A673 (cell line): ENCODE measurements around the gene DDX51. TPM values are rescaled to one million over a fixed set of nuclear protein-coding genes. Genes with fewer than 3 reads are reported as not detected.
"Not testable (repeated sequence)": the region's sequence is repeated elsewhere in the genome, so short reads cannot be mapped to it uniquely, and the experiment has no call there.

ENCODE experiments used
- BruUV-seq: library from RNA; stranded (reverse); fragments of 400-500 nt; replicated peaks from 2 replicates; lab custom pipeline; 2021; lab: Mats Ljungman, UMichigan
- CTCF ChIA-PET: fragments of 300-600 bp; sonication (Branson Sonifier 250); formaldehyde crosslinking; loops from one replicate; lab custom pipeline; 2022; ENCODE audit warnings: antibody characterized with exemption; lab: Charles Lee
- POLR2A ChIA-PET: fragments of 300-600 bp; sonication (Branson Sonifier 250); formaldehyde crosslinking; loops from one replicate; lab custom pipeline; 2022; ENCODE audit warnings: antibody characterized with exemption; ENCODE audit not compliant: low non-redundant PET; lab: Charles Lee
- DNase-seq: peaks from one replicate; pipeline ENCODE4 v3.0.0-alpha.2; 2015; ENCODE audit warnings: low spot score
- H3K27ac ChIP-seq: fragments of 200-600 bp; sonication (generic); 2 replicates; pipeline ENCODE4 v1.5.1; 2016; ENCODE audit warnings: mixed run types, low read depth, mild to moderate bottlenecking, mixed read lengths, antibody characterized with exemption, low read length; ENCODE audit not compliant: poor library complexity, severe bottlenecking
- H3K27me3 ChIP-seq: fragments of 200-600 bp; sonication (generic); replicated peaks from 2 replicates; pipeline ENCODE4 v1.6.1; 2017; ENCODE audit warnings: mixed run types, low read depth, mild to moderate bottlenecking, mixed read lengths, antibody characterized with exemption, low read length; ENCODE audit not compliant: insufficient read depth, poor library complexity
- H3K36me3 ChIP-seq: fragments of 200-600 bp; sonication (generic); 2 replicates; pipeline ENCODE4 v1.6.1; 2016; ENCODE audit warnings: mixed run types, mild to moderate bottlenecking, mixed read lengths, antibody characterized with exemption, low read length; ENCODE audit not compliant: insufficient read depth, poor library complexity, severe bottlenecking
- H3K4me1 ChIP-seq: fragments of 200-600 bp; sonication (generic); 2 replicates; pipeline ENCODE4 v1.6.1; 2017; ENCODE audit warnings: mixed run types, mild to moderate bottlenecking, mixed read lengths, antibody characterized with exemption, low read length; ENCODE audit not compliant: insufficient read depth, poor library complexity, severe bottlenecking
- H3K4me3 ChIP-seq: fragments of 200-600 bp; sonication (generic); 2 replicates; pipeline ENCODE4 v1.5.1; 2016; ENCODE audit warnings: low read depth, mixed run types, mild to moderate bottlenecking, mixed read lengths, low read length; ENCODE audit not compliant: poor library complexity, severe bottlenecking
- H3K9me3 ChIP-seq: fragments of 200-600 bp; sonication (generic); 2 replicates; pipeline ENCODE4 v1.6.1; 2016; ENCODE audit warnings: mixed run types, low read depth, mild to moderate bottlenecking, mixed read lengths, antibody characterized with exemption, low read length; ENCODE audit not compliant: poor library complexity, severe bottlenecking
- CTCF ChIP-seq: fragments of 300-800, 200-600 bp; sonication (generic); conservative IDR thresholded peaks from 2 replicates; pipeline ENCODE4 v1.5.1; 2017; ENCODE audit warnings: low read depth, mild to moderate bottlenecking, antibody characterized with exemption, low read length, moderate library complexity, mixed read lengths
- EZH2 ChIP-seq: fragments of 200-600 bp; sonication (generic); IDR thresholded peaks from 2 replicates; pipeline ENCODE4 v1.6.1; 2017; ENCODE audit warnings: borderline replicate concordance, low read depth, mild to moderate bottlenecking, mixed read lengths, antibody characterized with exemption, low read length; ENCODE audit not compliant: poor library complexity, severe bottlenecking
- intact Hi-C: fragments of 100-400 bp; cut with micrococcal nuclease; formaldehyde crosslinking; loops from one replicate; pipeline ENCODE4 v1.10.0; 2022; ENCODE audit not compliant: unreplicated experiment
- total RNA-seq: library from RNA; stranded (reverse); gene quantifications from 2 replicates; pipeline ENCODE4 v1.2.3, GENCODE V29; 2021

DDX51 gene
- total RNA-seq, 1 experiment from 2014 or later = 38.9 TPM

- BruUV-seq = no TSS peak
- no peaks in the 10 kb centered on the region for H3K4me1 ChIP-seq
- no peak for TF ChIP-seq EZH2
- no peak for TF ChIP-seq CTCF
- ChIA-PET POLR2A (no interaction called here), CTCF (no interaction called here)
- H3K27me3 ChIP-seq = no peaks in the 10 kb centered on the region
- H3K9me3 ChIP-seq = no peaks in the 10 kb centered on the region
- H3K36me3 ChIP-seq = no peaks in the 10 kb centered on the region
- DNase-seq = no peak
- intact Hi-C loops = no loop called here
- no peak overlapping the region for H3K4me3 ChIP-seq
- H3K27ac ChIP-seq = no peak overlapping the region
Measured at GRCh38 chr12:132103542-132104308, 40.4 kb downstream of the DDX51 start.

GRCh38 chr12:132103072-132103471 lies 41.0 kb downstream of the DDX51 start:
- intact Hi-C loops, H3K36me3 ChIP-seq, CTCF ChIA-PET, BruUV-seq, POLR2A ChIA-PET, H3K27ac ChIP-seq, H3K9me3 ChIP-seq, H3K4me1 ChIP-seq, H3K4me3 ChIP-seq, H3K27me3 ChIP-seq, DNase-seq: not testable (repeated sequence)

- intact Hi-C loops = no loop called here
- CTCF ChIA-PET = no interaction called here
Measured at GRCh38 chr12:132102297-132102696, 41.8 kb downstream of the DDX51 start.

More at GRCh38 chr12:132102297-132102696, 41.8 kb downstream of the DDX51 start:
- Histone ChIP-seq H3K4me3 (no peak overlapping the region), H3K27me3 (no peaks in the 10 kb centered on the region), H3K36me3 (no peaks in the 10 kb centered on the region), H3K27ac (no peak overlapping the region), H3K4me1 (no peaks in the 10 kb centered on the region), H3K9me3 (no peaks in the 10 kb centered on the region)
- no peak for DNase-seq
- TF ChIP-seq EZH2 (no peak), CTCF (no peak)
- BruUV-seq = no TSS peak
- POLR2A ChIA-PET = no interaction called here
